ENCODE data around the gene CLCNKA.
"Not testable (repeated sequence)": the region's sequence is repeated elsewhere in the genome, so short reads cannot be mapped to it uniquely, and the experiment has no call there.

CLCNKA gene

DNA sequence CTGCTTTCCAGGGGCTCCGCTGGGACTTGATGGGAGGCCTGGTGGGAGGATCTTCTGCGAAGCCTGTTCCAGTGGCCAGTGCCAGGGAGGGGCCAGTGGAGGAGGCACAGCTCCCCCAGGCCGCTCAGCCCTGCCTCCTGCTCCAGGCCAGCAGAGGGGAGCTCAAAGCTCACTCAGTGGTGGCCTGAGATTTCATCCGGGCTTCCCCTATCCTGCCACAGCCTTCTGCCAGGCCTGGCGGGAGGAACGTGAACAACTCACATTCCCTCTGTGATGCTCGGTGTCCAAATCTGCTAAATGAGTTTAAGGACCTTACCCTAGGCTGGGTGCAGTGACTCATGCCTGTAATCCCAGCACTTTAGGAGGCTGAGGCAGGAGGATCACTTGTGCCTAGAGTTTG, 25.0 kb downstream of the CLCNKA start:
- DNase-seq, result no peak

DNA sequence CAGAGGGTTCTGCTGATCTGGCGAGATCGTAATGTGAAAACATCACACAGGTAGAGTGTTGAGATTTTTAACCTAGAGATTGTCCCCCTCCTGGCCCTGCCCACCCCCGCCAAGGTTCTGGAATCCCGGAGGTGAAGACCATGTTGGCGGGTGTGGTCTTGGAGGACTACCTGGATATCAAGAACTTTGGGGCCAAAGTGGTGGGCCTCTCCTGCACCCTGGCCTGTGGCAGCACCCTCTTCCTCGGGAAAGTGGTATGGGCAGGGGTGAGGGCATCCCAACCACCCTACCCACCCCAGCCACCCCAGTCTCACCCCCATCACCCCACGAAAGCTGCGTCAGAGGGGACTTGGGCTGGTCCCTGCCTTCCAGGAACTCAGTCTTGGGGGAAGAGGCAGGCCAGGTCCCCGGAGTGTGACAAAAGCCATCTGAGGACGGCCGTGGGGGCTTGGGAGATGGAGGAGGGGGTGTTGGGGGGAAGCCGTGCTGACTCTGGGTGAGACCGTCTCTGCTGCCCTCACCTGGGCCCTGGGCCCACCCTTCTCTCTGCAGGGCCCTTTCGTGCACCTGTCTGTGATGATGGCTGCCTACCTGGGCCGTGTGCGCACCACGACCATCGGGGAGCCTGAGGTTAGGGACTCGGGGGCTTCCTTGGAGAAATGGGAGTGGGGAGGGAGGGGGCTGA, 26.1 kb downstream of the CLCNKA start:
- DNase-seq, result no peak

DNA sequence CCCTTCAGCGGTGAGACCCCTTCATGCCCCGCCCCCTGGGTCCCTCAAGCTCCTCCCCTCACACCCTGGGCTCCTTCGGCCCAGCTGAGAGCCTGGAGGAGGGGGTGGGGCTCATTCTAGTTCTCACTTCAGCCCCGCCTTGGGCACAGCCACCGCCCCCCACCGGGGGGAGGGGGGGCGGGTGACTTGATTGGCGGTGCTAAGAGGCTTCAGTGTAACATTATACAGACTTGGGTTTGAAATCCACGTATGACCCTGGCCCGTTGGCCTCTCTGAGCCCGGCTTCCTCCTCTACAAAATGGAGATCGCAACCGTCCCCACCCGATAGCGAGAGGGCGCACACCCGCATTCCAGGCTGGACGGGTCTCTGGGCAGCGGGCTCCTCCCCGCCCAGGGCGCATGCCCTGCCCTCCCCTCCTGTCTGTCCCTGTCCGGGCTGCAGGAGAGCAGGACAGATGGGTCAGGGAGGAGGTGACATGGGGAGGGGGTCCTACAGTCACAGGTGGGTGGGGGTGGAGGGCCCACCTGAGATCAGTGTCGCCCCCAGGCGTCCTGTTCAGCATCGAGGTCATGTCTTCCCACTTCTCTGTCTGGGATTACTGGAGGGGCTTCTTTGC, 26.8 kb downstream of the CLCNKA start:
- DNase-seq, result no peak

DNA sequence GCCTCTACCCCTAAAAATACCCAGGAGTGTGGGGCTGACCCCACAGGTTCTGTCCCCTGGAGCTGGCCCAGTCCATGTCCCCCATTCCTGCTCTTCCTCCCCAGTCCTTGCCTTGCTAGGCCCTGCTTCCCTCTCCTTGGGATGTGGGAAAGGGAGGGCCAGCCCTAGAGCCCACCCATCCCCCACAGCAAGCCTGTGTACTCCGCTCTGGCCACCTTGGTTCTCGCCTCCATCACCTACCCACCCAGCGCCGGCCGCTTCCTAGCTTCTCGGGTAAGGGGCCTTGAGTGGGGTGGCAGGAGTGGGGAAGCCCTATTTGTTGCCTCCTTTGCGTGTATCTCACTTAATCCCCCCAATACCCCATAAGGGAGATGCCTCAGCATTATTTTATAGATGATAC, 28.5 kb downstream of the CLCNKA start:
- no peak for DNase-seq

DNA sequence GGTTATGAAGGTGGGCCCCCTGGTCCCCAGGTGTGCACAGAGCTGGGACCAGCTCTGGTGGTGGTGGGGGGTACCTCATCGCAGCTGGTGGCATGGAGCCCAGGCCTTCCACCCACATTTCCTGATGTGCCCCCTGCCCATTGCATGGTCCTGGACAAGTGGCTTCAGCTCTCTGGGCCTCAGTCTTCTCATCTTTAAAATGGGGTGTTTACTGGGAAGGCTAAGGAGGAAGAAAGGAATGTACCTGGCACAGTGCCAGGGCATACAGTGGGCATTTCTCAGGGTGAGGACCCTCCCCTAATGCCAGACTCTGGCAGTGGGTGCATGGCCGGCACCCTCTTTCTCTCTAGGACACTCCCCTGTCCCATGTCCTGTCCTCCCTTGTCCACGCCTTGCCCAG, 29.2 kb downstream of the CLCNKA start:
- no peak for DNase-seq

DNA sequence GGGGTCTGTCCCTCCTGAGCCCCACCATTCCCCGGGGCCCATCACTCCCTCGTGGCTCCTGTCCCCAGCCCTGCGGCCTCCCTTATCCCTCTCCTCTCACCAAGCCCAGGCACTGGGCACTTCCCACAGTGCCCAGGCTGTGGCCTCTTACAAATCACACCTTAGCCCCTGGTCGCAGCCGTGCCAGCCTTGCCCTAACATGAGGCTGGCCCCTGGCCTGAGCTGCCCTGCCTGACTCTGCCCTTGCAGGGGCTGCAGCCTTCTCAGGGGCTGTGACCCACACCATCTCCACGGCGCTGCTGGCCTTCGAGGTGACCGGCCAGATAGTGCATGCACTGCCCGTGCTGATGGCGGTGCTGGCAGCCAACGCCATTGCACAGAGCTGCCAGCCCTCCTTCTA, 30.1 kb downstream of the CLCNKA start:
- DNase-seq, result not testable (repeated sequence)

DNA sequence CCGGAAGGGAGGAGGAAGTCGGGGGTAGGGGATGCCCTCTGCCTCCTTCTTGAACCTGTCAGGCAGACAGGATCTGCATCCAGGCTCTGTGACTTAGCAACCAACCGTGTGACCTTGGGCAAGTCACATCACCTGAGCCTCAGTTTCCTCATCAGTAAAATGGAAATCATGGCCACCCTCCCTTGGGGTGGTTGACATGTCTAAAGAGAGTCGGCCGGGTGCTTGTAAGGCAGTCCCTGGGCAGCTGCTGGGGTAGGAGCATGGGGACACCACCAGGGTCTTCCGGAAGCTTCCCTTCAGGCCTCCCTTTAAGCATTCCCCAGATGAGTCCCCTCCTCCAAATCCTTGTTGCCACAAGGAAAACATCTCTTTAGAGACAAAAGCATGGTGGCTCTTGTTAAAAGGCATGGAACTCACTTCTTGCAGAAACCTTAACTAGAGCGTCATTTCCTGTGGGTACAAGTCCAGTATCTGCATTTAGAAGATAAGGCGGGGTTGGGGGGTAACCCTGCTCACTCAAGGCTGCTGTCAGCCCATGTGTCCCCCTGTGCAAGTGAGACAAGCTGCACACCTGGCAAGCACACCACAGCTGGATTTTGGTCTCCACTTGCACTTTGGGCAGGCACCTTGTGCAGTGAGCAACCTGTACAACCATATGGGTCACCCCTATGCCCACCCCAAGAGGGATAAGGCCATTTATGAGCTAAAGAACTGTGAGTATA, 32.1 kb downstream of the CLCNKA start:
- no peak for DNase-seq

DNA sequence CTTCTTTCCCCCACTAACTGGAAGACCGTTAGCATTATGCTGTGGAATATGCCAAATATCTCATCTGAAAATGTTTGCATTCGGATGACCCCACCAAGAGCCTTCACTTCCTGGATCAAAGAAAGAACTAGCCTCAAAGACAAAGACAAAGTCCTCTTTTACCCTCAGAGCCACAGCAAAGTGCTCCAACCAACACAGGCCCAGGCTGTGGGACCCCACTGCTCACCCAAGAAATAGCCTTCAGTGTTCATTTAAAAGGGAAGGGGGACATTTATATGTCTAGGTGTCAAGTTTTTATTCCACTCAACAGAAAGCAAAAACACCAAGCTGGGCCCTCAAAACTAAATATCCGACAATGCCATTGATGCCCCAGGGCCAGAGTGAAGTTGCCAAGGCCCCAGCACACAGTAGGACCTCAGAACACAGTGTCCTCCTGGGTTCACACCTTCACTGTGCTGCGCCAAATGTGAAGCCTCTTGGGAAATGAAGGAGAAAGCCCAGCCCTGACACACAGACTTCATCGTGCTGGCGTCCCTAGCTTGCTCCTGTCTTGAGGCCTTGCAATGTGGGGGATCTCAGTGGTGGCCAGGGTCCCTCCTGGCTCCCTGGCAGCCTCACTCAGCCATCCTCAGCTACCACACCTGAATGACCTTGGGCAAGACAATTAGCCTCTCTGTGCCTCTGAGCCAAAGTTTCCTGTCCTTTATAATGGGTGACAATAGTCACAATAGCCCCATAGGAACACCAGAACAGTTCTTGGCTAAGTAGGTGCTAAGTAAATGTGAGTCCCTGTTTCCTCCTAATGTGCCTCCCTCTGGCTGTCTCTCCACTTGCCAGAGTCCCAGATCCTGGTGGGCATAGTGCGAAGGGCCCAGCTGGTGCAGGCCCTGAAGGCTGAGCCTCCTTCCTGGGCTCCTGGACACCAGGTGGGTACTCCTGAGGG, 33.0 kb downstream of the CLCNKA start:
- no peak for DNase-seq

DNA sequence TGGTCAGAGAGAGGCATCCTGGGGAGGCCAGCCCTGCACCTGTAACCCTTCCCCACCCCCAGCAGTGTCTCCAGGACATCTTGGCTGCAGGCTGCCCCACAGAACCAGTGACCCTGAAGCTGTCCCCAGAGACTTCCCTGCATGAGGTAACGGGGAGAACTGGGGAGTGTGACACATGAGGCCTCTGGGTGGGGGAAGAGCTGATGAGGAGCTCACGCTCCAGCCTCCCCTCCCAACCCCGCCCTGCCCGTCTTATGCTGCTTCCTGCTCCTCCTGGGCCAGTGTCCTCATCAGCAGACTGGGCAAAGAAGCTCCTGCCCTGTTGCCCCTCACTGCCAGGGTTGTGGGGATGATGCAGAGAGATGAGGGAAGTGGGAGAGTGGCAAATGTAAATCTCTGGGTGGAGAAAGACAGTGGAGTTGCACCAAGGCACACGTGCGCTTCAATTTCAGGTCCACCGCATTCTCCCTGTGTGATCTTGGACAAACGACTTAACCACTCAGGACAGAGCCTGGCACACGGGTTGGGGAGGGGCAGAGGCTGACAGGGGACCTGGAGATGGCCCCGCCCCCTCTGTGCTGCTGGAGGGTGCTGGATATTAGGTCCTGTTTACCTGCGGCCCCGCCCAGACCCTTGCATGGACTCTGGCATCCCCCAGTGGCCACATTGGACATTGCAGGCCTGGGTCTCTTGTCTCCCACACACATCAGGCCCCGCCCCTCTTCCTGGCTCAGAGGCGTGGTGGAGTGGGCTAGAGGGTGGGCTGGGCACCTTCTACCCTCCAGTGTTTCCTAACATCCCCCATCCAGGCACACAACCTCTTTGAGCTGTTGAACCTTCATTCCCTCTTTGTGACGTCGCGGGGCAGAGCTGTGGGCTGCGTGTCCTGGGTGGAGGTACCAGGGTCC, 34.0 kb downstream of the CLCNKA start:
- DNase-seq, result peak; percentile 30

DNA sequence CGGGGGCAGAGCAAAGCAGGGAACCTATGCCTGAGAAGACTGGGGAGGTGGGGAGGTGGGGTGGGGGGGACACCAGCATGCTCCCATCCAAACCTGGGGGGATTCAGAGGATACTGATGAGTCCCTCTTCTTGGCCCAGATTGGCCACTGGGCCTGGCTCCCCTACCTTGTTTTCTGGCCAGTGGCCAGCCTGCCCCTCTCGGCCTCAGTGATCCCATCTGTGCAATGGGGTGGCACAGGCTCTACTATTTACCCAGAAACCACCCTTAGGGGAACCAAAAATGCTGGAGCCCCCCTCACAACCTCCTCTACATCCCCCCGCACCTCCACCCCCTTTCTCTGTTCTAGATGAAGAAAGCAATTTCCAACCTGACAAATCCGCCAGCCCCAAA, 34.7 kb downstream of the CLCNKA start:
- DNase-seq, result not testable (repeated sequence)

DNA sequence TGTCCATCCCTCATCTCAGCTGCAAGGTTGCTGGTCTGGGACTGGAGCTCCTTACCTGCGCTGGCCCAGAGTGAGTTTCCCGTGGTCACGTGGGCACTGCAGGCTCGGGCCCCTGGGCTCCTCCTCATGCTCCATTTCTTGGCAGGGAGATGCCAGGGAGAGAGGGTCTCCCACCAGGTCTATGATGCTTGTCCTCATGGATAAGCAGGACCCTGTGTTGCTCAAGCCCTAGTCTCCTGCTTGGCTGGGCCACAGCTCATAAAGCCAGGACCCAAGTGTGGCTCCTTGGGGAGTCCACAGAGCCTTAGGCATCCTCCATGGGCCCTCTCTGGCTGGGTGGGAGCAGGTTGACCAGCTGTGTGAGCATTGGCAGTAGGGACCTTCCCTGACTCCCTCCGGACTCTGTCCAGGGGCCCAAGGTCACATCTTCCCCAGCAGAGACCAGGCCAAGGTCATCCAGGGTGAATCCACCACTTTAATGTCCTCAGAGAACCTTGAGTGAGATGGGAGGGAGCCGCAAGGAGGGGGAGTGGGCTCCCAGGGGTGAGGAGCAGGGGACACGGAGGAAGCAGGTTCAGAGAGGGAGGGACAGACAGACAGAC, 35.6 kb downstream of the CLCNKA start:
- DNase-seq, result not testable (repeated sequence)

DNA sequence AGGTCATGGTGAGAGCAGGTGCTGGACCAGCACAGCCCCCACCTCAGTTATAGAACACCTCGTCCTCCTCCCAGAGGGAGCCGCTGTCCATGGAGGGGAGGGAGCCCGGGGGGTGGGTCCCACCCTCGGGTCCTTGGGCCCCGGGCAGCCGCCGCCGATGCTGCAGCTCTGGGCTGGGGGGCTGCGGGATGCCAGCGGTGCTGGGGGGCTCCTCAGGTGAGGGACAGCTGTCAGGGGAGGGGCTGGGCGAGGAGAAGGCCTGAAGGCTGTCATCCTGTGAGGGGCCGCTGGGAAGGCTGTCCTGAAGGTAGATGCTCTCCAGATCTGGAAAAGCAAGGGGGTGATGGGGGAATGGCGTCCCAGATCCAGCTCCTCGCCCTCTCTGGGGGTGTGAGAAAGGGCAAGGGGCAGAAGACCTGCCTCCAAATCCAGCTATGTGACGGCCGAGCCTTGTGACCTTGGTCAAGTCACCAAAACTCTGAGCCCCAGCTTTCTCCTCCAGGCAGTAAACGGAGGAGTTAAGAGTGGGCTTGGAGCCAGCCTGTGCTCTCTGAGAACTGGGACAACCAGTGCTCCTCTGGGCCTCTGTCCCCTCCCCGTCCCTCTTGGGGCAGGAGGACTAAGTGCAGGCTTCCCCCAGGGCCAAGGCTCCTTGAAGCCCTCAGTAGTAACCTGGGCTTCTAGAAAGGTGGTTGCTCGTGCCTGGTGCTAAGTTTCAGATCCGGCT, 36.7 kb downstream of the CLCNKA start:
- DNase-seq, result not testable (repeated sequence)

DNA sequence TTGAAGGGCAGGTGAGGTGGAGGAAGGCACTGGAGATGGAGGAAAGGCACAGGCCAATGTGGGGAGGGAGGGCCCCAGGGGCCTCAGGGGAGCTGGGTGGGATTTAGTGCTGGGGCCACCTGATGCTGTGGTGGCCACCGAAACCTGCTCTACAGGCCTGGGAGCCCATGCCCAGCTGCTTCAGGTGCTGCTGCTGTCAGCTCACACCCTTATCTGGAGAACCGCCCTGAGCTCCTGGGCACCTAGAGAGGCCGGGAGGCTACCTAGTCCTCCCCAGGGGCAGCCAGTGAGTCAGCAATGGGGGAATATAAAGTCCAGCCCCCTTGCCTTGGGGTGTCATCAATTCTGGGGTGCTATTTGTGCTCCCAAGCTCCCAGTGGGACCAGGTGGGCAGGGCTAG, 39.4 kb downstream of the CLCNKA start:
- no peak for DNase-seq

DNA sequence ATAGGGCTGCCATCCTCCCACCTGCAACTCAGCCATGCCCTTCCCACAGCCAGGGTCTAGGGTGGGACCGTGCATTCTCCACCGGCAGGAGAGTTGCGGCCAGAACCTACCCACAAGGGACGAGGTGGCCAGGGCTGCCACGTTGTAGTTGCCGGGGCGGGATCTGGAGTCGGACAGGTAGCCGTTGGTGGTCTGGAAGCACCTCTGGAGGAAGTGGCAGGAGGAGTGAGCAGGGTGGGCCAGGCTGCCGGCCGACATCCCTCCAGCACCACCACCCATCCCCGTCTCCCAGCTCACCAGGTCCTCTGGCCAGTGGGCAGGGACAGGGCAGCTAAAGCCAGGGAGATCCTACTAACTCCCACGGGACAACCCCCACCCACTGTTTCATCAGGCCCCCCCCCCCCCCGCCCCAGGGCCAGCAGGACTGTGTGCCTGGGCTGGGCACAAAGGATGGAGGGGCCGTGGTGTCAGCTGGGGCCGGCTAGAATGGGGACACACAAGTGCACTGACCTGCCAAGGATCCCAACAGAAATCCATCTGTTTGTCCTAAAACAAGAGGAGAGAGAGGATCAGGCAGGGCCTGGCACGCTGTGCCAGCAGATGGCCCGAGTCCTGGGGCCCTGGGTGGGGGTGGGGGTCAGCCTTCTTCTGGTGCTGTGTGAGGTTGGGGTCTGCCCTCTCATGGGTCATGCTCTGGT, 40.3 kb downstream of the CLCNKA start:
- DNase-seq, result not testable (repeated sequence)

DNA sequence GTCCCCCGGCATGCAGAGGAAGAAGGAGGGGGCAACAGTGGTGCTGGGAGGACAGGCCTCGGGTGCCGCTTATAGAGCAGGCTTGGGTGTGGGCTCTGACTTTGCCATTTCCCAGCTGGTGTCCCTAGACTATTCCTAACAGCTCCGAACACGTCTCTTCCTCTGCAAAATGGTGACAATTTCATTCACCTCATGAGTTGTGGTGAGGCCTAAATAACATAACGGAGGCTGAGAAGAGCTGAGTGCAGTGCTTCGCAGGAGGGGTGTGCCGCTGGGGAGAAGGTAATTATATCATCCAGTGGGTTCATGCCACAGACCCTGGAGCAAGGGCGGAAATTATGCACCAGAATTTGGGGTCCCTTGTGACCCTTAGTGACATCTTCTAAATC, 40.8 kb downstream of the CLCNKA start:
- not testable (repeated sequence) for DNase-seq

DNA sequence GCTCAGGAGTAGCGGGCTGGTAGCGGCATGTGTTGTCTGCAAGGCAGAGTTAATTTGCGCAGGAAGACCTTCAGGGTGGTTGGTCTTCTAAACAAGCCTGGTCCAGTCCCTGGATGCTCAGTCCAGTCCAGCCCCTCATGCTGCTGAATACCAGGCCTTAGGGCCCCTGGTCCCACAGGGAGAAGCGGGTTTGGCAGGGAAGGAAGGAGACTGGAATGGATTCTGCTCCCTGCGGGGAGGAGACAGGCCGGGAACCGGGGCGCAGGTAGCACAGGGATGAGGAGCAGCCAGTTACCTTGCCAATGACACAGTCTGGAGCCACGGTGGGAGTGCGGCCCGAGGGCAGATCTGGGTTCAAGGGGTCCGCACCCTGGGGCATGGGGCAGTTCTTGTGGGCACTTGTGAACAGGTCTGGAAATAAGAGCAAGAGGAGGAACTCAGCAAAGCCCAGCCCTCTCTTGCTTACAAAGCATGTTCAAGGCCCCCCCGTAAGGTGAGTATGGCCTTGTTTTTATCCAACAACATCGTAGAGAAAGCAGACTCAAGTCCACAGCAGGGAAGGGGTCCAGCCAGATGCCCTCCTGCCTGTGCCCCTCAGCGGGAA, 41.5 kb downstream of the CLCNKA start:
- no peak for DNase-seq

DNA sequence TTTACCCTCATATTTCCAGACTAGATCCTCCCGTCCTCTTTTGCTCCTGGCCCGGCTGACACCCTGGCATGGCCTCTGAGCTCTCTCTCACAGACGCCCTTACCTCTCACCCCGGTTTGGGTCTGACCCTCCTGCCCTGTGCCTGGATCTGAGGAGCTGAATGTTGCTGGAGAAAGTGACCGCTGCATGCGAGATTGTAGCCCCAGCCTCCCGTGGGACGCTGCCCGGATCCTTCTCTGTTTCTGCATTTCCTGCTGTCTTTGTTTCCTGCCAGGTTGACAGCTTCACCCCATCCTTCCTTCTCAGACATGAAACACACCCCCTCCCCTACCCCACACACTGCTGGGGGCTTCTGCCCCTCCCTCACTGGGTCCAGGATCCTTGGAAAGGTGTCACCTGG, 42.1 kb downstream of the CLCNKA start:
- DNase-seq, result no peak

DNA sequence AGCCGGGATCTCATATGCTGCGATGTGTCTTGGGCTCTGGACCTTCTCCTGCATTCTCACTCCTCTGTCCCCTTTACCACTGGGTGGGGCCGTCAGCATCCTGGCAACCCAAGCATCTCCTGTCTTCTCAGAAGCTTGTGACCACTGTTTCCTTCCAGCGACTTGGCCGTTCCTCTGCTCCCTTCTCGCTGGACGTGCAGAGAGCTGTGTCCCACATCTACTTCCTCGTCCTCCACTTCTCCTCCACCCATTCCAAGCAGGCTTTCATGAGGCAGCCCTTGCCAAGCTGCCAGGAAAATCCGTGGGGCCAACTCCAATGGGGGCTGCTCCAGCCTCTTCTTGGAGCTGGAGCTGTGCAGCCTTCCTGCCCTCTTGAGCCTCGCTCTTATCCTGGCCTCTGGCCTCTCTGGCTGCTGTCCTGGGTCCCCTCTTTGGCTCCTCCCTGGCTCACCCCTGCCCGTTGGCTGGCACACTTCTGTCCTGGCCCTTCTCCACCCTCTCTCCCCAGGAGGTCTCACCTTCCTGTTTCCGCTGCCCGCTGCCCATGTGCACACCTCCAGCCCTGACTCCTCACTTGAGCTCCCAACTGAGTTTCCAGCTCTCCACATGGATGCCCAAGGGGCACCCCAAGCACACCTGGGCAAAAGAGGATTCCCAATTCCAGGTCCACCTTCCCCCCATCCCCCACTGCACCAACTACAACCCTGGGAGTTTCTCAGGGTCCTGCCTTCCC, 42.9 kb downstream of the CLCNKA start:
- no peak for DNase-seq

DNA sequence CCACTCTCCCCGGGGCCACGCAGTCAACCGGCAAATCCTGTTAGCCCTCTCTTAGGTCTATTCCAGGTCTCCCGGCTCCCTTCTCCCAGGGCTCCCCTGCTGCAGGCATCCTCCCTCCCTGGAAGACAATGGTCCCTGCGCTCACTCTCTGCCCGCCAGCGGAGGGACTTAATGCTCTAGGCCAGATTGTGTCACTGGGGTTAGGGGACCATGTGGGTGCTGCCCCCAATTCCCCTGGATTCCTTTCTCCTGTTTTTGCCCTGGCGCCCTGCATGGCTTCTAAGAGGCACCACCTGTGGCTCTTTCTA, 43.4 kb downstream of the CLCNKA start:
- DNase-seq, result no peak
